DOHH2 (cell line): ENCODE data around the gene KLRG1.

Source experiments
- H3F3A ChIP-seq: fragments of 200-600 bp; sonication (generic), shearing (Covaris generic); 2 replicates; pipeline ENCODE4 v1.6.0; 2016; ENCODE audit warnings: antibody characterized with exemption, mild to moderate bottlenecking; ENCODE audit not compliant: control insufficient read depth, insufficient read depth
- H3K27ac ChIP-seq: fragments of 200-600 bp; sonication (generic); 2 replicates; pipeline ENCODE4 v1.5.1; 2014; ENCODE audit warnings: low read depth, mild to moderate bottlenecking, low read length, moderate library complexity
- H3K27me3 ChIP-seq: fragments of 200-600 bp; sonication (generic); 2 replicates; pipeline ENCODE4 v1.6.1; 2014; ENCODE audit warnings: mild to moderate bottlenecking, low read length, mixed read lengths; ENCODE audit not compliant: control insufficient read depth
- H3K36me3 ChIP-seq: fragments of 200-600 bp; sonication (generic); 2 replicates; pipeline ENCODE4 v1.6.1; 2014; ENCODE audit warnings: mild to moderate bottlenecking, low read length, moderate library complexity, mixed read lengths; ENCODE audit not compliant: control insufficient read depth
- H3K4me1 ChIP-seq: fragments of 200-600 bp; sonication (generic); 2 replicates; pipeline ENCODE4 v1.6.1; 2014; ENCODE audit warnings: mild to moderate bottlenecking, low read length, mixed read lengths; ENCODE audit not compliant: control insufficient read depth
- H3K4me2 ChIP-seq: fragments of 200-600 bp; sonication (generic); 2 replicates; pipeline ENCODE4 v1.6.0; 2014; ENCODE audit warnings: mild to moderate bottlenecking, low read length, moderate library complexity
- H3K4me3 ChIP-seq: fragments of 200-600 bp; sonication (generic); 2 replicates; pipeline ENCODE4 v1.5.1; 2014; ENCODE audit warnings: mild to moderate bottlenecking, low read length, mixed read lengths
- H3K79me2 ChIP-seq: fragments of 200-600 bp; sonication (generic); 2 replicates; pipeline ENCODE4 v1.6.1; 2014; ENCODE audit warnings: mild to moderate bottlenecking, low read length, mixed read lengths; ENCODE audit not compliant: control insufficient read depth
- H3K9me2 ChIP-seq: fragments of 200-600 bp; sonication (generic); replicated peaks from 2 replicates; pipeline ENCODE4 v1.6.1; 2014; ENCODE audit warnings: mild to moderate bottlenecking, low read length, mixed read lengths; ENCODE audit not compliant: control insufficient read depth
- H3K9me3 ChIP-seq: fragments of 200-600 bp; sonication (generic); 2 replicates; pipeline ENCODE4 v1.6.1; 2014; ENCODE audit warnings: antibody characterized with exemption, low read length, mixed read lengths; ENCODE audit not compliant: control insufficient read depth, insufficient read depth
- H4K20me1 ChIP-seq: fragments of 200-600 bp; sonication (generic); 2 replicates; pipeline ENCODE4 v1.6.0; 2014; ENCODE audit warnings: low read depth, mild to moderate bottlenecking, antibody characterized with exemption, low read length, moderate library complexity; ENCODE audit not compliant: control insufficient read depth, insufficient read depth
- CTCF ChIP-seq: fragments of 200-600 bp; sonication (generic); IDR thresholded peaks from one replicate; pipeline ENCODE4 v1.5.1; 2014; ENCODE audit warnings: antibody characterized with exemption, mild to moderate bottlenecking, low read depth, low read length; ENCODE audit not compliant: poor library complexity, severe bottlenecking
- EZH2phosphoT487 ChIP-seq: fragments of 200-600 bp; sonication (generic); IDR thresholded peaks from 2 replicates; pipeline ENCODE4 v1.6.1; 2017; ENCODE audit warnings: borderline replicate concordance, mild to moderate bottlenecking, antibody characterized with exemption, low read length, moderate library complexity, mixed read lengths

The KLRG1 gene

GRCh38 chr12:9033265-9033887 is 44.0 kb downstream of the KLRG1 start:
- Histone ChIP-seq H3K79me2 (no peaks in the 10 kb centered on the region), H4K20me1 (no peaks in the 10 kb centered on the region), H3F3A (no peaks in the 10 kb centered on the region), H3K4me3 (no peak overlapping the region), H3K27ac (no peak overlapping the region), H3K9me3 (no peaks in the 10 kb centered on the region), H3K36me3 (no peaks in the 10 kb centered on the region), H3K27me3 (no peaks in the 10 kb centered on the region), H3K9me2 (no peaks in the 10 kb centered on the region), H3K4me1 (no peaks in the 10 kb centered on the region), H3K4me2 (no peak overlapping the region)
- TF ChIP-seq CTCF (no peak), EZH2phosphoT487 (no peak)

- H3K27me3 ChIP-seq = no peaks in the 10 kb centered on the region
- H3K9me2 ChIP-seq = no peaks in the 10 kb centered on the region
- no peaks in the 10 kb centered on the region for H4K20me1 ChIP-seq
- H3K79me2 ChIP-seq = no peaks in the 10 kb centered on the region
- H3F3A ChIP-seq = no peaks in the 10 kb centered on the region
- H3K9me3 ChIP-seq = no peaks in the 10 kb centered on the region
- no peaks in the 10 kb centered on the region for H3K36me3 ChIP-seq
- H3K27ac ChIP-seq = no peak overlapping the region
- H3K4me2 ChIP-seq = no peak overlapping the region
- no peak overlapping the region for H3K4me3 ChIP-seq
- TF ChIP-seq CTCF = no peak
- no peak for TF ChIP-seq EZH2phosphoT487
- no peaks in the 10 kb centered on the region for H3K4me1 ChIP-seq
Measured at GRCh38 chr12:9034095-9034494, 44.7 kb downstream of the KLRG1 start.

- no peaks in the 10 kb centered on the region for H3K9me3 ChIP-seq
- H3F3A ChIP-seq = no peaks in the 10 kb centered on the region
- H3K9me2 ChIP-seq = no peaks in the 10 kb centered on the region
- TF ChIP-seq EZH2phosphoT487 = no peak
- no peak for TF ChIP-seq CTCF
- H3K4me3 ChIP-seq = no peak overlapping the region
- H3K27me3 ChIP-seq = no peaks in the 10 kb centered on the region
- no peaks in the 10 kb centered on the region for H3K79me2 ChIP-seq
- no peaks in the 10 kb centered on the region for H4K20me1 ChIP-seq
- H3K27ac ChIP-seq = no peak overlapping the region
- H3K4me1 ChIP-seq = no peaks in the 10 kb centered on the region
- no peaks in the 10 kb centered on the region for H3K36me3 ChIP-seq
- no peak overlapping the region for H3K4me2 ChIP-seq
Measured at GRCh38 chr12:9036227-9036626, 46.9 kb downstream of the KLRG1 start.

GRCh38 chr12:9037431-9037830 is 48.1 kb downstream of the KLRG1 start:
- no peaks in the 10 kb centered on the region for H3K27me3 ChIP-seq
- H3K36me3 ChIP-seq = no peaks in the 10 kb centered on the region
- TF ChIP-seq EZH2phosphoT487 (no peak), CTCF (no peak)
- no peak overlapping the region for H3K4me2 ChIP-seq
- H3K9me2 ChIP-seq = no peaks in the 10 kb centered on the region
- H3F3A ChIP-seq = no peaks in the 10 kb centered on the region
- H3K79me2 ChIP-seq = no peaks in the 10 kb centered on the region
- no peak overlapping the region for H3K27ac ChIP-seq
- H4K20me1 ChIP-seq = no peaks in the 10 kb centered on the region
- H3K4me3 ChIP-seq = no peak overlapping the region
- H3K4me1 ChIP-seq = no peaks in the 10 kb centered on the region
- no peaks in the 10 kb centered on the region for H3K9me3 ChIP-seq
